H1 (cell line): ENCODE data around the gene IKZF5. TPM values are rescaled to one million over a fixed set of nuclear protein-coding genes. Genes with fewer than 3 reads are reported as not detected.
A peak's percentile ranks its signal among the peaks of the same experiment; 100 is the strongest.

Experiments
- CTCF ChIA-PET: fragments of 300-600 bp; sonication (Branson Sonifier 250); formaldehyde crosslinking; loops from one replicate; lab custom pipeline; 2021; ENCODE audit not compliant: partially characterized antibody; lab: Charles Lee
- POLR2A ChIA-PET: fragments of 300-600 bp; sonication (Branson Sonifier 250); formaldehyde crosslinking; loops from one replicate; lab custom pipeline; 2021; ENCODE audit warnings: inconsistent platforms; ENCODE audit not compliant: partially characterized antibody; lab: Charles Lee
- DNase-seq, 2 experiments: peaks; one replicate each; pipeline versions ENCODE4 v3.0.0 to v3.0.0-alpha.2; 2010 to 2022; ENCODE audit warnings: low spot score in 2 of 2, low read depth in 1 of 2, mixed read lengths in 1 of 2
- FAIRE-seq: peaks from 2 replicates; lab custom pipeline; 2011; peaks lifted over from hg19 to GRCh38; lab: Jason Lieb, UNC
- H2AFZ ChIP-seq: 2 replicates; pipeline ENCODE4 v1.8.1; 2012; ENCODE audit warnings: low read length, inconsistent platforms
- H2AK5ac ChIP-seq: 2 replicates; pipeline ENCODE4 v1.6.1; 2013; ENCODE audit warnings: low read depth, low read length
- H2BK120ac ChIP-seq: replicated peaks from 2 replicates; pipeline ENCODE3; 2013; ENCODE audit warnings: low read depth, low read length, inconsistent platforms
- H2BK12ac ChIP-seq: 2 replicates; pipeline ENCODE4 v1.6.1; 2013; ENCODE audit warnings: low read depth, low read length
- H2BK15ac ChIP-seq: 2 replicates; pipeline ENCODE4 v1.6.1; 2013; ENCODE audit warnings: low read length
- H2BK20ac ChIP-seq: 2 replicates; pipeline ENCODE4 v1.6.1; 2013; ENCODE audit warnings: low read length
- H2BK5ac ChIP-seq: 2 replicates; pipeline ENCODE4 v1.6.1; 2013; ENCODE audit warnings: low read depth, low read length
- H3K14ac ChIP-seq: 2 replicates; pipeline ENCODE4 v1.6.1; 2013; ENCODE audit warnings: inconsistent platforms; ENCODE audit not compliant: insufficient read length
- H3K18ac ChIP-seq: 2 replicates; pipeline ENCODE4 v1.6.1; 2013; ENCODE audit warnings: low read length; ENCODE audit errors: extremely low read depth
- H3K23ac ChIP-seq: 2 replicates; pipeline ENCODE4 v1.6.1; 2013; ENCODE audit warnings: inconsistent platforms; ENCODE audit not compliant: insufficient read length
- H3K23me2 ChIP-seq: 2 replicates; pipeline ENCODE4 v1.6.1; 2013; ENCODE audit warnings: low read depth, low read length
- H3K27ac ChIP-seq: 2 replicates; pipeline ENCODE4 v1.6.1; 2011; ENCODE audit warnings: low read depth, low read length, inconsistent platforms
- H3K27me3 ChIP-seq, 4 experiments: replicated peaks in 1 of 4; 1 replicate in 1 of 4; 2 replicates in 3 of 4; pipeline versions ENCODE4 v1.6.1 to v1.8.1; 2011 to 2013; ENCODE audit warnings: low read length in 3 of 4, mild to moderate bottlenecking in 3 of 4, inconsistent platforms in 2 of 4, mixed read lengths in 2 of 4, moderate library complexity in 1 of 4; ENCODE audit not compliant: control insufficient read depth in 3 of 4, insufficient read depth in 3 of 4; ENCODE audit errors: extremely low read depth in 1 of 4
- H3K36me3 ChIP-seq, 4 experiments: 2 replicates each; pipeline versions ENCODE4 v1.6.1 to v1.8.1; 2011 to 2013; ENCODE audit warnings: mild to moderate bottlenecking in 4 of 4, low read length in 3 of 4, moderate library complexity in 2 of 4, control low read depth in 1 of 4, inconsistent platforms in 1 of 4; ENCODE audit not compliant: insufficient read depth in 4 of 4, control insufficient read depth in 2 of 4
- H3K4ac ChIP-seq: replicated peaks from 2 replicates; pipeline ENCODE3; 2013; ENCODE audit warnings: low read length, low read depth, mixed read lengths, inconsistent platforms; ENCODE audit not compliant: insufficient read length
- H3K4me1 ChIP-seq, 4 experiments: replicated peaks in 1 of 4; 1 replicate in 1 of 4; 2 replicates in 3 of 4; pipeline versions ENCODE4 v1.6.1 to v1.8.1; 2011 to 2013; ENCODE audit warnings: low read length in 3 of 4, inconsistent platforms in 2 of 4, mixed read lengths in 1 of 4; ENCODE audit not compliant: insufficient read depth in 4 of 4, control insufficient read depth in 3 of 4
- H3K4me2 ChIP-seq, 2 experiments: 2 replicates each; pipeline versions ENCODE4 v1.6.1 to v1.8.1; 2011 to 2013; ENCODE audit warnings: low read depth in 2 of 2, low read length in 2 of 2, control low read depth in 1 of 2, inconsistent platforms in 1 of 2, mild to moderate bottlenecking in 1 of 2; ENCODE audit not compliant: insufficient read depth in 1 of 2
- H3K4me3 ChIP-seq, 4 experiments: fragments of 200-600, 300-600 bp in 1 of 4; sonication (generic), shearing (Covaris generic), sonication (Bioruptor Twin) in 1 of 4; 2 replicates each; pipeline versions ENCODE4 v1.5.1 to v1.8.1; 2011 to 2016; ENCODE audit warnings: low read length in 4 of 4, low read depth in 3 of 4, control low read depth in 2 of 4, inconsistent platforms in 2 of 4, mild to moderate bottlenecking in 2 of 4, mixed read lengths in 1 of 4, moderate library complexity in 1 of 4; ENCODE audit not compliant: insufficient read depth in 2 of 4; ENCODE audit errors: extremely low read depth in 1 of 4
- H3K56ac ChIP-seq: replicated peaks from 2 replicates; pipeline ENCODE3; 2013; ENCODE audit warnings: low read depth, mild to moderate bottlenecking, mixed read lengths, low read length, inconsistent platforms; ENCODE audit not compliant: insufficient read length
- H3K79me1 ChIP-seq: 2 replicates; pipeline ENCODE4 v1.6.1; 2013; ENCODE audit warnings: low read depth, low read length, control low read depth
- H3K79me2 ChIP-seq, 2 experiments: 2 replicates each; pipeline versions ENCODE4 v1.6.1 to v1.8.1; 2012 to 2013; ENCODE audit warnings: low read length in 2 of 2, mild to moderate bottlenecking in 2 of 2, inconsistent platforms in 1 of 2; ENCODE audit not compliant: insufficient read depth in 2 of 2, control insufficient read depth in 1 of 2
- H3K9ac ChIP-seq, 4 experiments: replicated peaks in 1 of 4; 1 replicate in 1 of 4; 2 replicates in 3 of 4; pipeline versions ENCODE4 v1.6.1 to v1.8.1; 2011 to 2013; ENCODE audit warnings: low read depth in 3 of 4, low read length in 3 of 4, control low read depth in 2 of 4, mild to moderate bottlenecking in 2 of 4, moderate library complexity in 2 of 4, inconsistent platforms in 1 of 4; ENCODE audit errors: extremely low read depth in 1 of 4
- H3K9me3 ChIP-seq, 2 experiments: 2 replicates each; pipeline versions ENCODE4 v1.6.1 to v1.8.1; 2012 to 2013; ENCODE audit warnings: mild to moderate bottlenecking in 2 of 2, moderate library complexity in 2 of 2, control low read depth in 1 of 2, inconsistent platforms in 1 of 2, low read depth in 1 of 2, low read length in 1 of 2, mixed read lengths in 1 of 2; ENCODE audit not compliant: insufficient read depth in 2 of 2
- H4K20me1 ChIP-seq, 2 experiments: replicated peaks in 1 of 2; 2 replicates each; pipeline versions ENCODE3 to v1.8.1; 2011 to 2013; ENCODE audit warnings: inconsistent platforms in 2 of 2, low read length in 2 of 2, mild to moderate bottlenecking in 1 of 2; ENCODE audit not compliant: insufficient read depth in 2 of 2, control insufficient read depth in 1 of 2
- H4K5ac ChIP-seq: 2 replicates; pipeline ENCODE4 v1.6.1; 2013; ENCODE audit warnings: low read length, low read depth, mixed read lengths, inconsistent platforms; ENCODE audit not compliant: insufficient read length
- H4K8ac ChIP-seq: 2 replicates; pipeline ENCODE4 v1.8.0; 2013; ENCODE audit warnings: mild to moderate bottlenecking, moderate library complexity, low read length, inconsistent platforms; ENCODE audit not compliant: insufficient read depth; ENCODE audit errors: extremely low read depth
- H4K91ac ChIP-seq: replicated peaks from 2 replicates; pipeline ENCODE3; 2013; ENCODE audit warnings: low read length, mixed read lengths, inconsistent platforms; ENCODE audit not compliant: insufficient read length
- BRCA1 ChIP-seq: IDR thresholded peaks from 2 replicates; pipeline ENCODE4 v1.6.1; 2012; ENCODE audit warnings: low read depth, low read length, improper control_type of control experiment
- EP300 ChIP-seq, 2 experiments: IDR thresholded peaks; 1 replicate in 1 of 2; 2 replicates in 1 of 2; pipeline ENCODE4 v1.6.1; 2011 to 2012; ENCODE audit warnings: low read depth in 2 of 2, low read length in 2 of 2, mild to moderate bottlenecking in 2 of 2, borderline replicate concordance in 1 of 2, inconsistent platforms in 1 of 2, moderate library complexity in 1 of 2
- JUN ChIP-seq: IDR thresholded peaks from 2 replicates; pipeline ENCODE4 v1.6.1; 2011; ENCODE audit warnings: low read depth, mild to moderate bottlenecking, improper control_type of control experiment, low read length
- SAP30 ChIP-seq: fragments of 300-600 bp; sonication (generic); IDR thresholded peaks from 2 replicates; pipeline ENCODE4 v1.7.1; 2012; ENCODE audit warnings: low read length, moderate library complexity, mild to moderate bottlenecking, inconsistent platforms; ENCODE audit not compliant: insufficient read depth, insufficient replicate concordance
- SIX5 ChIP-seq: IDR thresholded peaks from 2 replicates; pipeline ENCODE4 v1.6.1; 2011; ENCODE audit warnings: mild to moderate bottlenecking, low read depth, low read length
- SUZ12 ChIP-seq: fragments of 200-600 bp; sonication (generic); IDR thresholded peaks from 2 replicates; pipeline ENCODE4 v1.6.1; 2012; ENCODE audit warnings: mild to moderate bottlenecking, inconsistent platforms, low read length, moderate library complexity, mixed read lengths
- TAF1 ChIP-seq: IDR thresholded peaks from 2 replicates; pipeline ENCODE4 v1.6.1; 2011; ENCODE audit warnings: mild to moderate bottlenecking, low read depth, low read length
- USF2 ChIP-seq: IDR thresholded peaks from 2 replicates; pipeline ENCODE4 v1.6.1; 2011; ENCODE audit warnings: low read length, improper control_type of control experiment
- WGBS, 2 experiments: shearing (Covaris generic) in 1 of 2; methylation state at CpG; one replicate each; pipeline versions ENCODE4 v1.1.6 to v1.1.7; 2013 to 2015; ENCODE audit warnings: low lambda C conversion rate in 2 of 2, mixed read lengths in 2 of 2, inconsistent platforms in 1 of 2, low coverage in 1 of 2, missing lambda C conversion rate in 1 of 2; ENCODE audit not compliant: insufficient replicate concordance in 2 of 2, insufficient coverage in 1 of 2, insufficient read length in 1 of 2; ENCODE audit errors: extremely low coverage in 1 of 2, missing lambda C conversion rate in 1 of 2; 5-methylcytosine and 5-hydroxymethylcytosine counted together
- polyA plus RNA-seq, 7 experiments: library from polyadenylated mRNA; depleted of rRNA in 3 of 7; stranded (reverse) in 5 of 7; unstranded in 2 of 7; fragments of >200 nt in 5 of 7; fragments of 200-250 nt in 2 of 7; gene quantifications; 1 replicate in 5 of 7; 2 replicates in 1 of 7; 4 replicates in 1 of 7; pipeline versions ENCODE4 v1.2.1 to v1.2.3, GENCODE V29; 2011 to 2013; ENCODE audit warnings: missing spikeins in 2 of 7, mixed read lengths in 2 of 7
- total RNA-seq: library from RNA; stranded (reverse); fragmentation: NEBNext Ultra II Directional; extraction: Animal tissue kit (Norgen Biotek cat#: 25700); gene quantifications from 2 replicates; pipeline ENCODE4 v1.2.1, GENCODE V29; 2021

IKZF5 gene
- total and polyA plus RNA-seq, 2 of the 8 experiments (the other 6 are each of a cell fraction or from before 2014, with no cell fraction given) = 5.2 to 15.3 TPM

GRCh38 chr10:122992031-122992585 is 16.5 kb downstream of the IKZF5 start:
- H3K79me1 ChIP-seq = no peaks in the 10 kb centered on the region
- no peak for FAIRE-seq
- H2AFZ ChIP-seq = no peak overlapping the region
- POLR2A ChIA-PET = interaction anchor here (0.7 kb wide), 1 partner anchor 18 kb away, joined by 3 read pairs; no protein-coding TSS in a partner anchor
- no peak overlapping the region for H2BK15ac ChIP-seq
- no peak overlapping the region for H2BK12ac ChIP-seq
- H2BK20ac ChIP-seq = no peak overlapping the region
- no peak for TF ChIP-seq SUZ12
- no peak for TF ChIP-seq SAP30
- no peak for TF ChIP-seq TAF1
- TF ChIP-seq EP300 (IDR thresholded peaks at IDR 0.05; ENCODE audit: borderline replicate concordance in 1 of 2, low read depth in 2 of 2, low read length in 2 of 2) = no peak
- no peak for TF ChIP-seq USF2
- TF ChIP-seq SIX5 = no peak
- no peak for TF ChIP-seq BRCA1
- TF ChIP-seq JUN = no peak
- CTCF ChIA-PET = interaction anchor here (4.5 kb wide), 1 partner anchor 11 kb away, joined by 31 read pairs; the partner anchor contains the start of gene PSTK
- H4K20me1 ChIP-seq = no peaks in the 10 kb centered on the region
- no peak overlapping the region for H3K23ac ChIP-seq
- H3K4me3 ChIP-seq = no peak overlapping the region
- peaks cover 2 to 18% (median 8%) of the 10 kb centered on the region in 4 experiments; a peak in 6 of 8 replicates for H3K36me3 ChIP-seq
- H2AK5ac ChIP-seq = no peak overlapping the region
- no peak overlapping the region for H3K18ac ChIP-seq
- H4K5ac ChIP-seq = no peak overlapping the region
- no peak overlapping the region for H3K4ac ChIP-seq
- no peak overlapping the region for H3K14ac ChIP-seq
- no peaks in the 10 kb centered on the region for H3K9me3 ChIP-seq
- H4K8ac ChIP-seq = no peak overlapping the region
- no peak overlapping the region for H2BK5ac ChIP-seq
- no peaks in the 10 kb centered on the region for H3K27me3 ChIP-seq
- DNase-seq = no peak
- no peak overlapping the region for H3K27ac ChIP-seq
- no peak overlapping the region for H4K91ac ChIP-seq
- H3K9ac ChIP-seq = peak overlapping the region in 1 of 4 experiments; percentile 34; a peak in 1 of 7 replicates
- H3K4me2 ChIP-seq = no peak overlapping the region
- H2BK120ac ChIP-seq = no peak overlapping the region
- no peaks in the 10 kb centered on the region for H3K23me2 ChIP-seq
- no peak overlapping the region for H3K56ac ChIP-seq
- H3K4me1 ChIP-seq = no peaks in the 10 kb centered on the region
- H3K79me2 ChIP-seq = no peaks in the 10 kb centered on the region
- 96% methylated on average over 1 of the region's 1 CpG; no CpG with 5 or more reads in 1 of the 2 experiments for WGBS, 2 experiments
